A673 (cell line): Measurements from ENCODE around the gene PGAP2.

ENCODE experiments used
- EZH2 ChIP-seq: fragments of 200-600 bp; sonication (generic); IDR thresholded peaks from 2 replicates; pipeline ENCODE4 v1.6.1; 2017; ENCODE audit warnings: borderline replicate concordance, low read depth, mild to moderate bottlenecking, mixed read lengths, antibody characterized with exemption, low read length; ENCODE audit not compliant: poor library complexity, severe bottlenecking
- TF ChIP-seq, protein P1 (sequence below): fragments of 300-800, 200-600 bp; sonication (generic); conservative IDR thresholded peaks from 2 replicates; pipeline ENCODE4 v1.5.1; 2017; ENCODE audit warnings: low read depth, mild to moderate bottlenecking, antibody characterized with exemption, low read length, moderate library complexity, mixed read lengths

DNA sequence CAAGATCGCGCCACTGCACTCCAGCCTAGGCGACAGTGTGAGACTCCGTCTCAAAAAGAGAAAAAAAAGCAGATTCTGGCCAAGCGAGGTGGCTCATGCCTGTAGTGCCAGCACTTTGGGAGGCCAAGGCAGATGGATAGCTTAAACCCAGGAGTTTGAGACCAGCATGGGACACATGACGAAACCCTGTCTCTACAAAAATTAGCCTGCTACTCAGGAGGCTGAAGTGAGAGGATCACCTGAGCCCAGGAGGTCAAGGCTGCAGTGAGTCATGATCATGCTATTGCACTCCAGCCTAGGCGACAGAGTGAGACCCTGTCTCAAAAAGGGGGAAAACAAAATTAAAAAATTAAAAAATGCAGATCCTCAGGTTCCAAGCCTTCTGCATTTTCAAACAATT, 14.0 kb downstream of the PGAP2 start:
- TF ChIP-seq, protein P1, sequence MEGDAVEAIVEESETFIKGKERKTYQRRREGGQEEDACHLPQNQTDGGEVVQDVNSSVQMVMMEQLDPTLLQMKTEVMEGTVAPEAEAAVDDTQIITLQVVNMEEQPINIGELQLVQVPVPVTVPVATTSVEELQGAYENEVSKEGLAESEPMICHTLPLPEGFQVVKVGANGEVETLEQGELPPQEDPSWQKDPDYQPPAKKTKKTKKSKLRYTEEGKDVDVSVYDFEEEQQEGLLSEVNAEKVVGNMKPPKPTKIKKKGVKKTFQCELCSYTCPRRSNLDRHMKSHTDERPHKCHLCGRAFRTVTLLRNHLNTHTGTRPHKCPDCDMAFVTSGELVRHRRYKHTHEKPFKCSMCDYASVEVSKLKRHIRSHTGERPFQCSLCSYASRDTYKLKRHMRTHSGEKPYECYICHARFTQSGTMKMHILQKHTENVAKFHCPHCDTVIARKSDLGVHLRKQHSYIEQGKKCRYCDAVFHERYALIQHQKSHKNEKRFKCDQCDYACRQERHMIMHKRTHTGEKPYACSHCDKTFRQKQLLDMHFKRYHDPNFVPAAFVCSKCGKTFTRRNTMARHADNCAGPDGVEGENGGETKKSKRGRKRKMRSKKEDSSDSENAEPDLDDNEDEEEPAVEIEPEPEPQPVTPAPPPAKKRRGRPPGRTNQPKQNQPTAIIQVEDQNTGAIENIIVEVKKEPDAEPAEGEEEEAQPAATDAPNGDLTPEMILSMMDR = no peak
- TF ChIP-seq EZH2 = no peak
